Ascending aorta (tissue), 2 donors: ENCODE results near the gene RIMBP2. TPM values are rescaled to one million over a fixed set of nuclear protein-coding genes. Genes with fewer than 3 reads are reported as not detected.

Source experiments
- DNase-seq, 2 donors: peaks; one replicate each; pipeline ENCODE4 v3.0.0-alpha.2; 2019; ENCODE audit warnings: low spot score in 2 of 2
- H3K27ac ChIP-seq, 2 donors: fragments of 200-600 bp; sonication (generic); one replicate each; pipeline ENCODE4 v1.5.1; 2016 to 2017; ENCODE audit warnings: mild to moderate bottlenecking in 1 of 2
- H3K27me3 ChIP-seq: fragments of 200-600 bp; sonication (generic); one replicate; pipeline ENCODE4 v1.5.1; 2017
- H3K36me3 ChIP-seq, 2 donors: fragments of 200-600 bp; sonication (generic); one replicate each; pipeline ENCODE4 v1.5.1; 2016
- H3K4me1 ChIP-seq, 2 donors: fragments of 200-600 bp; sonication (generic); one replicate each; pipeline ENCODE4 v1.5.1; 2016 to 2017; ENCODE audit warnings: mild to moderate bottlenecking in 1 of 2
- H3K4me3 ChIP-seq, 2 donors: fragments of 200-600 bp; sonication (generic); one replicate each; pipeline ENCODE4 v1.5.1; 2016 to 2017; ENCODE audit warnings: mild to moderate bottlenecking in 1 of 2
- H3K9me3 ChIP-seq, 2 donors: fragments of 200-600 bp; sonication (generic); one replicate each; pipeline ENCODE4 v1.5.1; 2016
- intact Hi-C: fragments of 100-400 bp; cut with DNase I; formaldehyde crosslinking; loops from one replicate; pipeline ENCODE4 v1.15.1; 2023
- total RNA-seq: library from RNA; depleted of rRNA; stranded (reverse); fragments of >200 nt; gene quantifications from one replicate; pipeline ENCODE4 v1.1.0, GENCODE V29; 2016
- TF ChIP-seq, protein P1 (sequence below), 3 experiments: fragments of 200-600 bp in 2 of 3; fragments of 450-650 bp in 1 of 3; sonication (generic) in 2 of 3; IDR thresholded peaks; one replicate each; pipeline ENCODE4 v1.5.1; 2016 to 2019; ENCODE audit warnings: antibody characterized with exemption in 3 of 3, mild to moderate bottlenecking in 1 of 3, moderate library complexity in 1 of 3

The RIMBP2 gene
- total RNA-seq, 1 donor from 2014 or later: not detected

- TF ChIP-seq, protein P1, sequence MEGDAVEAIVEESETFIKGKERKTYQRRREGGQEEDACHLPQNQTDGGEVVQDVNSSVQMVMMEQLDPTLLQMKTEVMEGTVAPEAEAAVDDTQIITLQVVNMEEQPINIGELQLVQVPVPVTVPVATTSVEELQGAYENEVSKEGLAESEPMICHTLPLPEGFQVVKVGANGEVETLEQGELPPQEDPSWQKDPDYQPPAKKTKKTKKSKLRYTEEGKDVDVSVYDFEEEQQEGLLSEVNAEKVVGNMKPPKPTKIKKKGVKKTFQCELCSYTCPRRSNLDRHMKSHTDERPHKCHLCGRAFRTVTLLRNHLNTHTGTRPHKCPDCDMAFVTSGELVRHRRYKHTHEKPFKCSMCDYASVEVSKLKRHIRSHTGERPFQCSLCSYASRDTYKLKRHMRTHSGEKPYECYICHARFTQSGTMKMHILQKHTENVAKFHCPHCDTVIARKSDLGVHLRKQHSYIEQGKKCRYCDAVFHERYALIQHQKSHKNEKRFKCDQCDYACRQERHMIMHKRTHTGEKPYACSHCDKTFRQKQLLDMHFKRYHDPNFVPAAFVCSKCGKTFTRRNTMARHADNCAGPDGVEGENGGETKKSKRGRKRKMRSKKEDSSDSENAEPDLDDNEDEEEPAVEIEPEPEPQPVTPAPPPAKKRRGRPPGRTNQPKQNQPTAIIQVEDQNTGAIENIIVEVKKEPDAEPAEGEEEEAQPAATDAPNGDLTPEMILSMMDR (IDR thresholded peaks at IDR 0.05): no peak
- H3K4me3 ChIP-seq: no peak overlapping the region
- DNase-seq: no peak
Observed at GRCh38 chr12:130573766-130574165, 142.3 kb downstream of the RIMBP2 start.

DNA sequence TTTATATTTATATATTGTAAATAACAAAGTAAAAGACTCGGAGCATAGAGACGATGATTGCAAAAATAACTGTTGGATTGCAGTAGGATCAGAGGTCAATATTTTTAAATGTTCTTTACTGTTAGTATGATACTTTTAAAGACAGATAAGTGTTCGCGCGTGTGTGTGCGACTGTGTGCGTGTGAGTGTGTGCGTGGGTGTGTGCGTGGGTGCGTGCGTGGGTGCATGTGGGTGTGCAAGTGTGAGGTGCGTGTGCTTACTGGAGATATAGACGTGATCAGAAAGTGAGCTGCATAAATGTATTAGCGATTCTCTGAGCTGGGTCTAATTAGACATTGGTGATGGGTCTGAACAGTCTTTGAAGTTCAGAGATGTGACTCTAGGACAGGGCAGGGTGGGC, 142.9 kb downstream of the RIMBP2 start:
- DNase-seq: no peak
- TF ChIP-seq, protein P1 (IDR thresholded peaks at IDR 0.05): no peak
- intact Hi-C loops: no loop called here
- no peak overlapping the region for H3K4me3 ChIP-seq
- no peaks in the 10 kb centered on the region for H3K4me1 ChIP-seq
- H3K9me3 ChIP-seq: no peaks in the 10 kb centered on the region
- H3K36me3 ChIP-seq: no peaks in the 10 kb centered on the region
- no peaks in the 10 kb centered on the region for H3K27me3 ChIP-seq
- H3K27ac ChIP-seq: no peak overlapping the region

More at GRCh38 chr12:130573766-130574165, 142.3 kb downstream of the RIMBP2 start:
- intact Hi-C loops: no loop called here
- H3K36me3 ChIP-seq: no peaks in the 10 kb centered on the region
- H3K4me1 ChIP-seq: no peaks in the 10 kb centered on the region
- no peaks in the 10 kb centered on the region for H3K27me3 ChIP-seq
- no peak overlapping the region for H3K27ac ChIP-seq
- no peaks in the 10 kb centered on the region for H3K9me3 ChIP-seq

DNA sequence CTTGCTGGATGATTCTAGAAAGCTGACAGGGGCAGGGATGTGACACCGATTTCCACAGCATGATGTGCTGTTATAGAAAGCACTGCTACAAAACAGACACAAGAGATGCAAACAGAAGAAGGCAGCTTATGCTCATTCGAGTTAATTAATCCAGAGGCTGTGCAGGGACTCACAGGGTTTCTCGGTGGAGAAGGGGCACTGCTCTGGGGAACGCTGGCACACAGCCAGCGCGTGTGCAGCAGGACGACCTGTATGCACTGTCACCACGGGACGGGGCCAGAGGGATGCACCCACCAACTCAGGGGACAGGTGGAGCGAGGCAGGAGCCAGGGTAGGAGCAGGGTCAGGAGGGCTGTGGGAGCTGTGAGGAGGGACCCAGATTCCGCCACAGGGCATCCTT, 143.5 kb downstream of the RIMBP2 start:
- no peak overlapping the region for H3K4me3 ChIP-seq
- H3K4me1 ChIP-seq: no peaks in the 10 kb centered on the region
- TF ChIP-seq, protein P1 (IDR thresholded peaks at IDR 0.05): no peak
- no peaks in the 10 kb centered on the region for H3K36me3 ChIP-seq
- intact Hi-C loops: no loop called here
- H3K27me3 ChIP-seq: no peaks in the 10 kb centered on the region
- no peak for DNase-seq
- no peak overlapping the region for H3K27ac ChIP-seq
- no peaks in the 10 kb centered on the region for H3K9me3 ChIP-seq

DNA sequence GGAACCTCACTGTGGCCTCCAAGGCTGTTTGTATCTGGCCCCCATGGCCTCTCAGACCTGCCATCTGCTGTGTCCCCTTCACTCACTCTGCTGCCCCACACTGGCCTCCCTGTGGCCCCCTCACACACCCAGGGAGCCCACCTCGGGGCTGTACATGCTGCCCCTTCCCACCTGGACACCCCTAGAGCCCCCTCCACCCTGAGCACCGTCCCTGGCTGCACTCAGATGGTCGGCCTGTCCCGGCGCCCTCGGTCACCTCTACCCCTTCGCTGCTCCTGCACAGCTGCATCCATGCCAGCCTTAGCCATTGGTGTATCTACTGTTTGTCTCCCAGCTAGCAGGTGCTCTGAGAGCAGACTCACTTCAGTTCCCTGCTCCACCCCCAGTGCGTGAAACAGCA, 144.4 kb downstream of the RIMBP2 start:
- TF ChIP-seq, protein P1 (IDR thresholded peaks at IDR 0.05): no peak
- no peaks in the 10 kb centered on the region for H3K4me1 ChIP-seq
- H3K36me3 ChIP-seq: no peaks in the 10 kb centered on the region
- no peak overlapping the region for H3K4me3 ChIP-seq
- DNase-seq: no peak
- intact Hi-C loops: no loop called here
- H3K9me3 ChIP-seq: no peaks in the 10 kb centered on the region
- no peaks in the 10 kb centered on the region for H3K27me3 ChIP-seq
- H3K27ac ChIP-seq: no peak overlapping the region

- Histone ChIP-seq H3K27me3 (no peaks in the 10 kb centered on the region), H3K27ac (no peak overlapping the region), H3K36me3 (no peaks in the 10 kb centered on the region), H3K9me3 (no peaks in the 10 kb centered on the region), H3K4me3 (no peak overlapping the region), H3K4me1 (no peaks in the 10 kb centered on the region)
- DNase-seq: no peak
- TF ChIP-seq, protein P1 (IDR thresholded peaks at IDR 0.05): no peak
- intact Hi-C loops: no loop called here
Observed at GRCh38 chr12:130571089-130571488, 145.0 kb downstream of the RIMBP2 start.

GRCh38 chr12:130569521-130569920, 146.6 kb downstream of the RIMBP2 start:
- TF ChIP-seq, protein P1 (IDR thresholded peaks at IDR 0.05): no peak
- H3K9me3 ChIP-seq: no peaks in the 10 kb centered on the region
- H3K4me3 ChIP-seq: no peak overlapping the region
- intact Hi-C loops: no loop called here
- no peaks in the 10 kb centered on the region for H3K4me1 ChIP-seq
- DNase-seq: no peak
- H3K36me3 ChIP-seq: no peaks in the 10 kb centered on the region
- H3K27me3 ChIP-seq: no peaks in the 10 kb centered on the region
- H3K27ac ChIP-seq: no peak overlapping the region
